HG03064 (cell line): ENCODE results near the gene DLK2.

Experiments
- ATAC-seq: cut with Tn5 transposase; IDR thresholded peaks from one replicate; pipeline ENCODE4 v1.9.1; 2021; ENCODE audit warnings: low read depth; ENCODE audit not compliant: unreplicated experiment

Gene DLK2

DNA sequence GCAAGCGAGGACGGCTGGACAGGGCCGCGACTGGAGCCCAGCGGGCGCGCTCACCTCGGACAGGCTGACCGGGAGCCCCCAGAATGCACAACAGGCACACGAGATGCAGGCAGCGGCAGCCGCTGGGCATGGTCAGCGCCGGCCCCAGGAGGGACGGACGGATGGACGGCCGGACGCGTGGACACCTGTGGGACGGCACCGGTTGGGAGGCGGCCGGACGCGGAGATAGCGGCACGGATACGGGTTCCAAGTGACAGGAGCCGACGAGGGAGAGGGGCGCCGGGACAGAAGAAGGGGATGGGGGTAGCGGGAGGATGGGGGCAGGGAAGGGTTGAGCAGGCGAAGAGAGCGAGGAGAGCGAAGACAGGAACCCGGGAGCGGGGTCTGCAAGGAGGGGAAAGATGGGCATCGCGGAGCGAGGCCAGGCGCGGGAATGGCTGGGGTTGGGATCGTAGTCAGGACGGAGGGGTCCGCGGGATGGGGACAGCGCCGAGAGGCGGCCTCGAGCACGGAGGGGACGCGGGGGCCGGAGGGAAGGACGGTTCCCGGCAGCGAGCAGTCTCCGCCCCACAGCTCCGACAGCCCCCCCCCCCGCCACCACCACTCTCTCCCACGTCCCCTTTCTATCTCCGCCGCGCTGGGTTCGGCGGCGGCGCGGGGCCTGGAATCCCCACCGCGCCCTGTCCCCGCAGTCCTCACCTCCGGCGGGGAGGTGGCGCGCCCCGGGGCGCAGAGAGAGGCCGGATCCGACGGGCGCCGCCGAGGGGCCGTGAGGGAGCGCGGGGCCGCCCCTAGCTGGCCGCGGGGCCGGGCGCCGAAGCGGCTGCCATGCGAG lies 435 bp downstream of the DLK2 start:
- ATAC-seq, result no peak

DNA sequence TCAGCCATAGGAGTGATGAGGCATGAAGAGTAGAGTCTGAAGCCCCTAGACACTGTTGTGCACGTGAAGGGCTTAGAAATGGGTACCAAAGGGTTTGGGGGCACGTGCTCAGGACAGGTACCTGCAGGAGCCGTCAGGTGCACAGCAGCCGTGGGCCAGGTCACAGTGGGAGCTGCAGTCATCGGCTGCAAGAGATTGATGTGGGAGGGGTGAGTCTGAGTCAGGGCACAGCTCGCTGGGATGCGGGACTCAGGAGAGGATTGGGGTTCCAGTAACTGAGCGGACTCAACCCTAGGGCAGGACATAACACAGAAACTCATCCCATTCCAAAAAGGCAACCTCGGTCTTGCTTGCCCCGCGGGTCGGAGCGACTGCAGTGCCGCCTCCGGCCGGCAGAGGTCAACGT lies 1.1 kb downstream of the DLK2 start:
- ATAC-seq, result no peak

DNA sequence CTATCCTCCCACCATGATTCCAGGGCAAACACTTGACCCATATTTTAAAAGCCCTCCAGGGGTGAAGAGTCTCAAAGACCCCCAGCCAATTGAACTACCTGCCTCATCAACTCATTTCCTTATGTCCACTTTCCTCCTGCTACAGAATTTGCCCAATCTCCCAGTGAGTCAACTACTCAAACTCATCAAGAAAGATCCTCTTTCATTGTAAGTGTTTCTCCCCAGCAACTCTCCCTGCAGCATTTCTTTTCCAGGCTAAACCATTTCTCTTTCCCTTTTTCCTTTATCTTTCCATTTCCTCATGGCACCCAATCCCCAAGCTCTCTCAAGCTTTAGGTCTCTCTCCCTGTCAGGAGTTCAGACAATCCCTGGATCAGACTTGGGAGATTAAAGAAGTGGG lies 1.5 kb downstream of the DLK2 start:
- ATAC-seq, result no peak

DNA sequence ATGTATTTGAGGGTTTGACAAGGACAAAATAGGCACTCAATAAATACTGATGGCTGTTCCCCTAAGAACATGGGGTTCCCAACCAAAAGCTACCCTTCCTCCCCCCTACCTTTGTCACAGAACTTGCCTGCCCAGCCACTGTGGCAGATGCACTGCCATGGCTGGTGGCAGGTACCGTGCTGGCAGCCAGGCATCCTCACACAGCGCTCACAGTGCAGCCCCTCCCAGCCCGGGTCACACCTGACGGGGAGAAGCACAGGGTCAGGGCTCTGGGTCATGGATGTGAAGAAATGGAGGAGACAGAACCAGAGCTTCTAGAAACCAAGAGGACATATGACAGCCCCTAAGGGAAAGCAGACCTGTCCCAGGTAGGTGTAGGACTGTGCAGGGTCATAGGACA lies 2.5 kb downstream of the DLK2 start:
- no peak for ATAC-seq

DNA sequence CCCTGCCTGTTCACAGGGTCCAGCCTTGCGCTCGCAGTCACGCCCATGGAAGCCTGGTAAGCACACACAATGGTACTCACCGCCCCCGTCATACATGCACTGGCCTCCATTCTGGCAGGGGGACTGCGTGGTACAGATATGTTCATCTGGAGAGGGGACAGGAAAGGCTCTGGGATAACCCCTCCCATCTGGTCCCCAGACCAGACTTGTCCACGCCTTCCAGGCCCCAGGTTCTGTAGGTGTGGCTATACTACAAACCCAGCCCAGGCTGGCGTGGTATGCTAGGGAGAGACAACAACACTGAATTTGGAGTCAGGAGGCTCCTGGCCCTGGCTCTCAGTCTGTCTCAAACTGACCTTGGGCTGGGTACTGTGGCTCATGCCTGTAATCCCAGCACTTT lies 3.4 kb downstream of the DLK2 start:
- no peak for ATAC-seq

DNA sequence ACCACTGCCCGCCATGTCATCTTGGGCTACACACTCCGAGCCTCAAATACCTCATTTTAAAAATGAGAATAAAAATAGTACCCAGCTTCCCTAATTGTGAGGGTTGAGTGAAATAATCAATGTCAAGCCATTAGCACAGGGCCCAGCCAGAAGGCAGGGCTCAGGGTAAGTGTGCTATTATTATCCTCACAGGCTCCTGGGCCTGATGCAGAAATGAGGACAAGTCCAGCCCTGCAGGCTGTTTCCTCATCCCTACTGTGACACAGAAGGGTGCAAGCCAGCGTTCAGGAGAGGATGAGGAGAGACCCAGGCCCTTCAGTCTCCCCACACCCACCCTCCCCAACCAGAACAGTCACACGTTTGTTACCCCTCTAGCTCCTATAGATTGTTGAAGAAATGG lies 4.0 kb downstream of the DLK2 start:
- no peak for ATAC-seq

DNA sequence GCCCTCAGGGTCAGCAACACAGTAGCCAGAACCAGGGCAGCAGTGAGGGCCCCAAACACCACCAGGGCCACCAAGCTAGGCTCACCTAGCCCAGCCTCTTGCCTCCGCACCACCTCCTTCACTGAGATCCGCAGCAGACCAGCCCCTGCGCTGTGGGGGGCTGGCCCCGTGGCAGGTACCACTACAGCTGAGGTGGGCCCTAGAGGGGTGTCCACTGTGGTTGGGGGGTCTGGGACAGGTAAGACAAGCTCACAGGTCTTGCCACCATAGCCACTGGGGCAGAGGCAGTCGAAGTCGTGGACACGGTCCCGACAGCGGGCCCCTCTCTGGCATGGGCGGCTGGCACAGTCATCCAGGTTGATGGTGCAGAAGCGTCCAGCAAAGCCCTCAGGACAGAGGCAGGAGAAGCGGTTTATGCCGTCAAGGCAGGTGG lies 4.6 kb downstream of the DLK2 start:
- ATAC-seq, result no peak

DNA sequence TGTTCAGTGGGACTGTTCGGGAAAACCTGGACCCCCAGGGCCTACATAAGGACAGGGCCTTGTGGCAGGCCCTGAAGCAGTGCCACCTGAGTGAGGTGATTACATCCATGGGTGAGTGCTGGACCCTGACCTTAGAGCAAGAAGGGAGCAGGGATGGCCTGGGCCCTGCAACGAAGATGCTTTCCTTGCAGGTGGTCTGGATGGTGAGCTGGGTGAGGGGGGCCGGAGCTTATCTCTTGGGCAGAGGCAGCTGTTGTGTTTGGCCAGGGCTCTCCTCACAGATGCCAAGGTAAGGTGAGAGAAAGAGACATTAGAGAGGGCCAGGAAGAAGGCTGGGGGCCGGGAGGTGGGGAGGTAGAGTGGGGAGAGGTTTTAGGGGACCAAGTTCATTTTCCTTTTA lies 6.4 kb downstream of the DLK2 start:
- ATAC-seq, result no peak

DNA sequence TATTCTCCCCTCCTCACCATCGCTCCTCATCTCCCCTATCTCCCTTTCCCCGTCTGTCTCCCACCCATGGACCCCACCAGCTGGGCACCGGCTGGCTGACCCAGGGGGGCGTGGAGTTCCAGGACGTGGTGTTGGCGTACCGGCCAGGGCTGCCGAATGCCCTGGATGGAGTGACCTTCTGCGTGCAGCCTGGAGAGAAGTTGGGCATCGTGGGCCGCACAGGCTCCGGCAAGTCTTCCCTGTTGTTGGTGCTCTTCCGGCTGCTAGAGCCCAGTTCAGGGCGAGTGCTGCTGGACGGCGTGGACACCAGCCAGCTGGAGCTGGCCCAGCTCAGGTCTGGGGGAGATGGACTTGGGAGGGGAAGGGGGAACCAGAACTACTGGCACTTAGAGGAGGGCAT lies 7.7 kb downstream of the DLK2 start:
- no peak for ATAC-seq

DNA sequence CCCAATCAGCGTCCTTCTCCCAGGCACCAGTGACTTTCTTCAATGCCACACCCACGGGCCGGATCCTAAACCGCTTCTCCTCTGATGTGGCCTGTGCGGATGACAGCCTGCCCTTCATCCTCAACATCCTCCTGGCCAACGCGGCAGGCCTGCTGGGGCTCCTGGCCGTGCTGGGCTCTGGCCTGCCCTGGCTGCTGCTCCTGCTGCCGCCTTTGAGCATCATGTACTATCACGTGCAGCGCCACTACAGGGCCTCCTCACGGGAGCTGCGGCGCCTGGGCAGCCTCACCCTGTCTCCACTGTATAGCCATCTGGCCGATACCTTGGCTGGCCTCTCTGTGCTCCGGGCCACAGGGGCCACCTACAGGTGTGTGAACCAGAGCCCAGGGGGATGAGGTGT lies 9.8 kb downstream of the DLK2 start:
- no peak for ATAC-seq

DNA sequence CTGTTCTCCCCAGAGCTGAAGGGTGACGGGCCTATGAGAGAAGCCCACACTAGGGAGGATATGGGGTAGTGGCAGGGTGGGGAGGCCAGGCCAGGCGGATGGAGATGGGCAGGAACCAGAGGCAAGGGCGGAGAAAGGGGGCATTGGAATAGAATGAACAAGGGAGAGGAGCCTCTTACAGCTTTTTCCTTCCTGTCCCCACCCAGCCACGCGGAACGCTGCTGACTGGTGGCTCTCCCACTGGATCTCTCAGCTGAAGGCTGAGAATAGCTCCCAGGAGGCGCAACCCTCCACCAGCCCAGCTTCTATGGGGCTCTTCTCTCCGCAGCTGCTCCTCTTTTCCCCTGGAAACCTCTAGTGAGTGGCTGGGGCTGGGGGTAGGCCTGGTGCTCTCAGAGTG lies 10.8 kb downstream of the DLK2 start:
- ATAC-seq, result no peak

DNA sequence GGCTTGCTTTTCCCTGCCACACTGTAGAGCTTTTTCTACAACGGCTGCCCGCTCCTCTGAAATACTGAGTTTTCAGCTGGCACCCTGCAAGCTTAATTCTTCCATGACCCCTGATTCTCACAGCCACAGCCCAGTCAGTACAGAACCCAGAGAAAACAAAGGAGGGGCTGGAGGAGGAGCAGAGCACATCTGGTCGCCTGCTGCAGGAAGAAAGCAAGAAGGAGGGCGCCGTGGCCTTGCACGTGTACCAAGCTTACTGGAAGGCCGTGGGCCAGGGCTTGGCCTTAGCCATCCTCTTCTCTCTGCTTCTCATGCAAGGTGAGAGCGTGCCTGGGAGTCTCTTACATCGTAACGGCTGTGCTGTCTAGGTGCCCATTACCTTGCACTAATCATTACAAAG lies 11.3 kb downstream of the DLK2 start:
- no peak for ATAC-seq

DNA sequence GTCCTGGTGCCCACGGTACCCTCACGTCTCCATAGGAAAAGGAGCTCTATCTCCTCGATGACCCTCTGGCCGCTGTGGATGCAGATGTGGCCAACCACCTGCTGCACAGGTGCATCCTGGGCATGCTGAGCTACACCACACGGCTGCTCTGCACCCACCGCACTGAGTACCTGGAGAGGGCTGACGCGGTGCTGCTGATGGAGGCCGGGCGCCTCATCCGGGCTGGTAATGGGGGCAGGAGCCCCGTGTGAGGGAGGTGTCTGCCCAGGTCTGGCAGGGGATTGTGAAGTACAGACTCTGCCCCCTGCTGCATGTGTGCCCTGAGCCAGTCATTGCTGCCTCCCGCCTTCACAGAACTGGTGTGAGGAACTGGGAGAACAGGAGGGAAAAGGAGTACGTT lies 12.4 kb downstream of the DLK2 start:
- ATAC-seq, result no peak

DNA sequence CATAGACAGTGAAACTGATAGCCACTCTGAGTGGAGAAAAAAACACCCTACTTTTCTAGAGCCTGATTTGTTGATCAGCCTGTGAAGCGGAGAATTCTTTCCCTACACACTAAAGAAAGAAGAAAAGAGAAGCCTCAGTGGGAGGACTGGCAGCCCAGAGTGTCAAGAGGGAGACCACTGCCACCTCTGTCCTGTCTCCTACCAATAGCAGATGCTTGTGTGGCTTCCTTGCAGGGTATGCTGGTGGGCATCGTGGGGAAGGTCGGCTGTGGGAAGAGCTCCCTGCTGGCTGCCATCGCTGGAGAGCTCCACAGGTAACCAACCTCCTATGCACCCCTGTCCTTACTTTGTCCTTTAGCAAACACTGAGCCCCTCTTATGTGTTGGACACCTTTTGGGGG lies 17.6 kb downstream of the DLK2 start:
- ATAC-seq, result no peak

DNA sequence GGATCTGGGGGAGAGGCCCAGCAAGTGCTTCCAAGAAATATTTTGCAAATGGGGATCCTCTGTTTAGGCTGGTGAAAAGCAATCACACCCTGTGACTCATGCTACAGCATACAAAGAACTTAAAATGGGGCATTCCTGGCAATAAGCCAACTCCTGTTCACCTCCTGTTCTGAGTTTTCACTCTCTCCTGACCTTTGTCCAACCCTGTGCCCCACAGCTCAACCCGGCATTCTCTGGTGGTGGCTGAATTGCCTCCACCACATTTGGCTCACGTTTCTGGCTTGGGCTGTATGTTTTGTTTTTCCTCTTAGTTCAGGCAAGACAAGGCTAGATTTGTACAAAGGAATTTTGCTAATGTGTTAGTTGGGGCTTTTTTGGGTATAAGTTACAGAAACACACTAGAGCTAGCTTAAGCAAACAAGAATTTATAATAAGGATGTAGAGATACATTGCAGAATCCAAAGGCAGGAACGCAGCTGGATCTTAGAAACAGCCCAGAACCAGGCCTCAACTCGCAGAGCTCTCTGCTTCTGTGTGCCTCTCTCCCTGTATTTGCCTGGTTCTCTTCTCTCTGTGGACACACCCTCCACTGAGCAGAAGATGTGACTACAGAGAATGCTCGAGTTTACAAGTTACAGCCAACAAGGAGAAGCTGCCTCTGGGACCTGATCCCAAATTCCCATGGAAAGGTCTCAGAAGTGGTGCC lies 18.6 kb downstream of the DLK2 start:
- no peak for ATAC-seq

DNA sequence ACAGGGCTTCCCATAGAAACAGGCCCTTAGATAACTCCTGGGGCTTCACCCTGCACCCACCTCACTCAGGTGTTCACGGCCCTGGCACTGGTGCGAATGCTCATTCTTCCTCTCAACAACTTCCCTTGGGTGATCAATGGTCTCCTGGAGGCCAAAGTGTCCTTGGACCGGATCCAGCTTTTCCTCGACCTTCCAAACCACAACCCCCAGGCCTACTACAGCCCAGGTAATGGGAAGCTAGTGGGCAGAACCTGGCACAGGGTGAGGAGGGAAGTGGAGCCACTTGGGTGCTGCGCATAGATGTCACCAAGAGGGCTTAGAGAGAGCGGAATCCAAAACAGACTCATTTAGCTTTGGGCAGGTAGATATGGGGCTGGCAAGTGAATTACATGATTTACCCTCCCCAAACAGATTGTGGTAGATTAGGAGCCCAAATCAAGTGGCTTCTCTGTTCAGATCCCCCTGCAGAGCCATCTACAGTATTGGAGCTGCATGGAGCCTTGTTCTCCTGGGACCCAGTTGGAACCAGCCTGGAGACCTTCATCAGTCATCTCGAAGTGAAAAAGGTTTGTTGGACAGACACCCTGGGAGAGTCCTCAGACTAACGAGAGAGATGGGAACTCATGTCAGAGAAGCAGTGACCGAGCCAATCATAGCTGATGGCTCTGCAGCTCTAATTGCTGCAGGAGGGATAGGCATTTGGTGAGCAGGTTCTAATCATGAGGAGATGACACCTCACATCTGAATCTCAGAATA lies 19.5 kb downstream of the DLK2 start:
- no peak for ATAC-seq

DNA sequence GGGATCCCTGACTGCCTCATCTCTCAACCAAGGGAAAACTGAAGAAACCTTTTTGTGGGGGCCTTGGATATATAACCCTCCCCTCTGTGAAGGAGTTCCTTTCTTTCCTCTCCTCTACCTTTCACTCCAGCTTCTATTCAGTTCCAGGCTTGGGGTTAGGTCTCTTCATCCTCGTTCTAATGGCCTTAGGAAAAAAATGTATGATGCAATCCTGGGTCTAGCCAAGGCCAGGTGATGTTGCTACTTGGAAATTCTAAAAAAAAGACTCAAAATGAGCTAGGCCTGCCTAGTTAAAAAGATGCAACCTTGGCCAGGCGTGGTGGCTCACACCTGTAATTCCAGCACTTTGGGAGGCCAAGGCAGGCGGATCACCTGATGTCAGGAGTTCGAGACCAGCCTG lies 20.4 kb downstream of the DLK2 start:
- ATAC-seq, result no peak

DNA sequence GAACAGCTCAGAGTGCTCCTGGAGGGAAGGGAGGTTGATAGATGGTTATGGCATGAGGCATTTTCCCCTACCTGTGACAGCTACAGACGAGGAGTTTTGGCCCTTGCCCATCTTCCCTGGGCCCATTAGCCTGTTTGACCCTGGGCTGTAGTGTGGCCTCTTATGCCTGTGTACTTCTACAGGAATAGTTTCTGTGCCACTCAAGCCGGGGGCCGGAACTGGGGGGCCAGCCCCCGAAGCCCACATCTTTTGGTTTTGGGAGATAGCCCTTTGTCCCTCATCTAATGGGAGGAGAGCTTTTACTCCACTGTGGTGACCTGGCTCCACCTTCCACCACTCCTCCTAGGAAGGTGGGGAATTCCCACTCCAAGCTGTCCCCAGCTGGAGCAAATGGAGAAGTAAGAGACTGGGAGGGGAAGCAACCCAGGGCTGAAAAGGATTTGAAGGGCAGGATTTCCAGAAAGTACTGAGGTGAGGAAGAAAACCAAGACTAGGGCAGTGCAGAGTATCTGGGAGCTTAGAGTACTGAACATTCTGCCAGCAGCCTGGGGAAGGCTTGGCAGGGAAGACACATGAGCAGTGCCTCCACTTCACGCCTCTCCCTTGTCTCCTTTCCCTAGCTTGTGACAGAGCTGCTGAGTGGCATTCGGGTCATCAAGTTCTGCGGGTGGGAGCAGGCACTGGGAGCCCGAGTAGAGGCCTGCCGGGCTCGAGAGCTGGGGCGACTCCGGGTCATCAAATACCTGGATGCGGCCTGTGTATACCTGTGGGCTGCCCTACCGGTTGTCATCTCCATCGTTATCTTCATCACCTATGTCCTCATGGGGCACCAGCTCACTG lies 21.1 kb downstream of the DLK2 start:
- no peak for ATAC-seq

DNA sequence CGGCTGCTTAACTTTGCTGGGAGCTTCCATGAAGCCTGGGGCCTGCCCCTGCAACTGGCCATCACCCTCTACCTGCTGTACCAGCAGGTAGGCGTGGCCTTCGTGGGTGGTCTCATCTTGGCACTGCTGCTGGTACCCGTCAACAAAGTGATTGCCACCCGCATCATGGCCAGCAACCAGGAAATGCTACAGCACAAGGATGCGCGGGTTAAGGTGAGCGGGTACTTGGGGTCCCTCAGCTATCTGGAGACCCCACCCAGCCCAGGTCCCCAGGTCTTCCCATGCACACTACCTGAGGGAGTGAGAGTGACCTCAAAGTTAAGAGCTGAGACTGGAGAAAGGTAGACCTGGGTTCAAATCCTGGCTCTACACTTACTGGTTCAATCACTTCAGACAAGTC lies 22.2 kb downstream of the DLK2 start:
- no peak for ATAC-seq
